Esophagus muscularis mucosa (tissue), 4 donors: ENCODE measurements around the gene IFNL1.

ENCODE experiments used
- EP300 ChIP-seq: sonication (generic); formaldehyde crosslinking; IDR thresholded peaks from one replicate; pipeline ENCODE4 v1.6.1; 2017; ENCODE audit warnings: antibody characterized with exemption
- POLR2A ChIP-seq: fragments of 450-650 bp; IDR thresholded peaks from one replicate; pipeline ENCODE4 v1.6.1; 2017; ENCODE audit warnings: antibody characterized with exemption, moderate library complexity, mild to moderate bottlenecking, low read depth
- POLR2AphosphoS5 ChIP-seq, 2 donors: sonication (generic); formaldehyde crosslinking; IDR thresholded peaks; one replicate each; pipeline ENCODE4 v1.6.1; 2017; ENCODE audit warnings: antibody characterized with exemption in 2 of 2
- TF ChIP-seq, protein P1 (sequence below), 3 experiments: fragments of 200-600 bp in 2 of 3; fragments of 450-650 bp in 1 of 3; sonication (generic) in 2 of 3; IDR thresholded peaks; one replicate each; pipeline ENCODE4 v1.5.1; 2017 to 2019; ENCODE audit warnings: antibody characterized with exemption in 3 of 3, mild to moderate bottlenecking in 2 of 3, moderate library complexity in 1 of 3

DNA sequence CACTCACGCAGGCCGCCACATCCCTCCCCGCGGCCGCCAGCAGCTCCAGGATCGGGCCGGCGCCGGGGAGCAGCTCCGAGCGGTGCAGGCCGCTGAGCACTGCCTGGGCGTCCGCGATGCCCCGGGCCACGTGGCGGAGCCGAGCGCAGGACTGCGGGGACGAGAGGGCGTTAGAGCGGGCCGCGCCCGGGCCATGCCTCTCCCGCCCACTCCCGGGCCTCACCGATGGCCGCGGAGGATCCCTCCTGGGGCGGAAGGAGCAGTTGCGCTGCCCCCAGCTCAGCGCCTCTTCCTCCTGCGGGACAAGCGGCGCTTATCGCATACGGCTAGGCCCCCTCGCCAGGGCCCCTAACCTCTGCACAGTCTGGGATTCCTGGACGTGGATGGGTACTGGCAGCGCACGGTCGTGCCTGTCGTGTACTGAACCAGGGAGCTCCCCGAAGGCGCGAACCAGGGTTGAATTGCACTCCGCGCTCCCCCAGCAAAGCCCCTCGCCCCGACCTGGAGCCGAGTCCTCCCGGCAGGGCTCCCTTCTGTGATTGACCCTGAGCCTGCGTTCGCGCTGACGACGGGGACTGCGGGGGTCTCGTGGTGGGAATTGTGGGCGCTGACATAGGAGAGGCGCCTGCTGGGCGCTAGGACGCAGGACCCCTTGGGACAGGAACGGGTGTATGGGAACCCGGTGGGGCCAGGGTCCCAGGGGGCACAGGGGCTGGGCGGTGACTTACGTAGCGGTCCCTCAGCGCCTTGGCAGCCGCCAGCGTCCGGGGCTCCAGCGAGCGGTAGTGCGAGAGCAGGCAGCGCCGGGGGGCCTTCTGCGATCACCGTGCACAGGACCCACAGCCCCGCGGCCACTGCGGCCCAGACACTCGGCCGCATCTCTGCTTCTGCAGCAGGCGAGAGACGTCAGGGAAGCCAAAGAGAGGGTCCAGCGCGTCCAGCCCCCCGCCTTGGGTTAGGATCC, 48.2 kb upstream of the IFNL1 start:
- TF ChIP-seq, protein P1, sequence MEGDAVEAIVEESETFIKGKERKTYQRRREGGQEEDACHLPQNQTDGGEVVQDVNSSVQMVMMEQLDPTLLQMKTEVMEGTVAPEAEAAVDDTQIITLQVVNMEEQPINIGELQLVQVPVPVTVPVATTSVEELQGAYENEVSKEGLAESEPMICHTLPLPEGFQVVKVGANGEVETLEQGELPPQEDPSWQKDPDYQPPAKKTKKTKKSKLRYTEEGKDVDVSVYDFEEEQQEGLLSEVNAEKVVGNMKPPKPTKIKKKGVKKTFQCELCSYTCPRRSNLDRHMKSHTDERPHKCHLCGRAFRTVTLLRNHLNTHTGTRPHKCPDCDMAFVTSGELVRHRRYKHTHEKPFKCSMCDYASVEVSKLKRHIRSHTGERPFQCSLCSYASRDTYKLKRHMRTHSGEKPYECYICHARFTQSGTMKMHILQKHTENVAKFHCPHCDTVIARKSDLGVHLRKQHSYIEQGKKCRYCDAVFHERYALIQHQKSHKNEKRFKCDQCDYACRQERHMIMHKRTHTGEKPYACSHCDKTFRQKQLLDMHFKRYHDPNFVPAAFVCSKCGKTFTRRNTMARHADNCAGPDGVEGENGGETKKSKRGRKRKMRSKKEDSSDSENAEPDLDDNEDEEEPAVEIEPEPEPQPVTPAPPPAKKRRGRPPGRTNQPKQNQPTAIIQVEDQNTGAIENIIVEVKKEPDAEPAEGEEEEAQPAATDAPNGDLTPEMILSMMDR (IDR thresholded peaks at IDR 0.05) = no peak
- TF ChIP-seq POLR2A (no peak), EP300 (no peak), POLR2AphosphoS5 (IDR thresholded peaks at IDR 0.05) (no peak)
